Measurements from ENCODE around the gene MANBA. TPM values are rescaled to one million over a fixed set of nuclear protein-coding genes. Genes with fewer than 3 reads are reported as not detected.

The MANBA gene
- total and polyA plus RNA-seq, 2 of the 13 experiments (the other 11 are each of a cell fraction or from before 2014, with no cell fraction given): 11.7 to 33.3 TPM

- TF ChIP-seq ZBTB21 (CRISPR knock-in tag; IDR thresholded peaks at IDR 0.05) (no peak), CHD4 (IDR thresholded peaks at IDR 0.05; ENCODE audit: borderline replicate concordance, low read length) (no peak), ZBTB38 (CRISPR knock-in tag; IDR thresholded peaks at IDR 0.05) (no peak), GMEB2 (CRISPR knock-in tag; IDR thresholded peaks at IDR 0.05; ENCODE audit: low read depth) (no peak), KMT2A (CRISPR knock-in tag; IDR thresholded peaks at IDR 0.05) (no peak), ARID4A (CRISPR knock-in tag; IDR thresholded peaks at IDR 0.05; ENCODE audit: borderline replicate concordance) (no peak), E2F5 (CRISPR knock-in tag; conservative IDR thresholded peaks at IDR 0.05) (no peak), YY1 (IDR thresholded peaks at IDR 0.05; ENCODE audit: insufficient read depth, insufficient replicate concordance, low read depth, low read length) (no peak), SP4 (CRISPR knock-in tag; IDR thresholded peaks at IDR 0.05) (no peak)
These were observed 34.2 kb upstream of the MANBA start (continued) for GRCh38 chr4:102794999-102795398.
